PC-3 (cell line): ENCODE data around the gene TNRC18.
"Not testable (repeated sequence)": the region's sequence is repeated elsewhere in the genome, so short reads cannot be mapped to it uniquely, and the experiment has no call there.

ENCODE experiments used
- EZH2 ChIP-seq: fragments of 300-600 bp; sonication (generic); IDR thresholded peaks from one replicate; pipeline ENCODE4 v1.6.1; 2017; ENCODE audit warnings: antibody characterized with exemption, mild to moderate bottlenecking, low read length; ENCODE audit not compliant: unreplicated experiment
- EZH2phosphoT487 ChIP-seq: fragments of 300-600 bp; sonication (generic); IDR thresholded peaks from 2 replicates; pipeline ENCODE4 v1.6.1; 2018; ENCODE audit warnings: mild to moderate bottlenecking, antibody characterized with exemption, low read length, borderline replicate concordance
- TF ChIP-seq, protein P1 (sequence below): fragments of 300-600 bp; sonication (generic); conservative IDR thresholded peaks from 2 replicates; pipeline ENCODE4 v1.5.1; 2017; ENCODE audit warnings: antibody characterized with exemption, low read depth, mild to moderate bottlenecking, low read length

GRCh38 chr7:5305050-5305449 is 118.6 kb downstream of the TNRC18 start:
- TF ChIP-seq, protein P1, sequence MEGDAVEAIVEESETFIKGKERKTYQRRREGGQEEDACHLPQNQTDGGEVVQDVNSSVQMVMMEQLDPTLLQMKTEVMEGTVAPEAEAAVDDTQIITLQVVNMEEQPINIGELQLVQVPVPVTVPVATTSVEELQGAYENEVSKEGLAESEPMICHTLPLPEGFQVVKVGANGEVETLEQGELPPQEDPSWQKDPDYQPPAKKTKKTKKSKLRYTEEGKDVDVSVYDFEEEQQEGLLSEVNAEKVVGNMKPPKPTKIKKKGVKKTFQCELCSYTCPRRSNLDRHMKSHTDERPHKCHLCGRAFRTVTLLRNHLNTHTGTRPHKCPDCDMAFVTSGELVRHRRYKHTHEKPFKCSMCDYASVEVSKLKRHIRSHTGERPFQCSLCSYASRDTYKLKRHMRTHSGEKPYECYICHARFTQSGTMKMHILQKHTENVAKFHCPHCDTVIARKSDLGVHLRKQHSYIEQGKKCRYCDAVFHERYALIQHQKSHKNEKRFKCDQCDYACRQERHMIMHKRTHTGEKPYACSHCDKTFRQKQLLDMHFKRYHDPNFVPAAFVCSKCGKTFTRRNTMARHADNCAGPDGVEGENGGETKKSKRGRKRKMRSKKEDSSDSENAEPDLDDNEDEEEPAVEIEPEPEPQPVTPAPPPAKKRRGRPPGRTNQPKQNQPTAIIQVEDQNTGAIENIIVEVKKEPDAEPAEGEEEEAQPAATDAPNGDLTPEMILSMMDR: not testable (repeated sequence)
- TF ChIP-seq EZH2, EZH2phosphoT487: not testable (repeated sequence)
